ENCODE measurements around the gene MB21D2. TPM values are rescaled to one million over a fixed set of nuclear protein-coding genes. Genes with fewer than 3 reads are reported as not detected.

MB21D2 gene
- total and polyA plus RNA-seq, 2 experiments from 2014 or later: 8.1 to 35.9 TPM

DNA sequence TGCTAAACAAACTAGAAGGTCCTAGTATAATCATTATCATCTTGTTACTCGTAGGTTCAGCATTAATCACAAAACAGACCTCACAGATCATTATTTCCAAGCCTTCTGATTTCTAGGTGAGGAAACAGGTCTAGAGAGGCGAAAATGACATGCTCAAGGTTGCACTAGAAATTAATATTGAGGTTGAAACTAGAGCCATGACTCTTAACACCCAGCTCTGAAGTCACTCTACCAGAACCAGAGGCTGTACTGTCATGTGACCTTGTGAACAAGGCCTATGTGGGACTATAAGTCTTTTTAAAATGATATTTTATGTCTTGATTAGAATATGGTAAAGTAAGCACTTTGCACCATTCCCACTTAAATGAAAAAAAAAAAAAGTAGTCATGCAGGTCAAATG lies 166.5 kb downstream of the MB21D2 start:
- no peak for TF ChIP-seq CREB1 (CRISPR knock-in tag; IDR thresholded peaks at IDR 0.05; ENCODE audit: low read depth)
- TF ChIP-seq, protein P1, sequence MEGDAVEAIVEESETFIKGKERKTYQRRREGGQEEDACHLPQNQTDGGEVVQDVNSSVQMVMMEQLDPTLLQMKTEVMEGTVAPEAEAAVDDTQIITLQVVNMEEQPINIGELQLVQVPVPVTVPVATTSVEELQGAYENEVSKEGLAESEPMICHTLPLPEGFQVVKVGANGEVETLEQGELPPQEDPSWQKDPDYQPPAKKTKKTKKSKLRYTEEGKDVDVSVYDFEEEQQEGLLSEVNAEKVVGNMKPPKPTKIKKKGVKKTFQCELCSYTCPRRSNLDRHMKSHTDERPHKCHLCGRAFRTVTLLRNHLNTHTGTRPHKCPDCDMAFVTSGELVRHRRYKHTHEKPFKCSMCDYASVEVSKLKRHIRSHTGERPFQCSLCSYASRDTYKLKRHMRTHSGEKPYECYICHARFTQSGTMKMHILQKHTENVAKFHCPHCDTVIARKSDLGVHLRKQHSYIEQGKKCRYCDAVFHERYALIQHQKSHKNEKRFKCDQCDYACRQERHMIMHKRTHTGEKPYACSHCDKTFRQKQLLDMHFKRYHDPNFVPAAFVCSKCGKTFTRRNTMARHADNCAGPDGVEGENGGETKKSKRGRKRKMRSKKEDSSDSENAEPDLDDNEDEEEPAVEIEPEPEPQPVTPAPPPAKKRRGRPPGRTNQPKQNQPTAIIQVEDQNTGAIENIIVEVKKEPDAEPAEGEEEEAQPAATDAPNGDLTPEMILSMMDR (conservative IDR thresholded peaks at IDR 0.05; ENCODE audit: low read depth in 2 of 2): no peak
- TF ChIP-seq EZH2phosphoT487 (IDR thresholded peaks at IDR 0.05; ENCODE audit: unreplicated experiment): no peak
- no peak for TF ChIP-seq NANOG (IDR thresholded peaks at IDR 0.05; ENCODE audit: borderline replicate concordance)
- TF ChIP-seq STAT1 (IDR thresholded peaks at IDR 0.05; ENCODE audit: unreplicated experiment): no peak

DNA sequence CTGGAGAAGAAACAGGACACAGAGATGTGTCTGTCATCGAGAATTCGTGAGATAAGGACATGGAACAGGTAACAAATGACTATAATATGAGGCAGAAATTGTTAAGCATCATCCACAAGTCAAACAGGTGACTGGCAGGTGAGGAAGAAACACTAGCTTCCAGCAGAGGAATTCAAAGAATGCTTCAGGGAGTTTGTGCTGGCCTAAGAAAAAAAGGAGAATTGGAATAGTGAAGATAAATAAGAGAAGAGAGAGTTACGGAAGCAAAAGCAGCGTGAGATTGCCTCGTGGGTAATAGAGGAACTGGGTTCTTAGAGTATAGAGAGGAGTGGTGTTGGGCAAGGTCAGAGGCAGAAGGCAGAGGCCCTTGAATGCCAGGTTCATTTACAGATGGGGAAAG lies 167.5 kb downstream of the MB21D2 start:
- H3K27me3 Mint-ChIP-seq (ENCODE audit: insufficient read depth, low read depth, poor library complexity): peaks cover under 1% of the 10 kb centered on the region
- Histone ChIP-seq H3K79me2 (replicated peaks; ENCODE audit: insufficient read depth) (no peaks in the 10 kb centered on the region), H2AFZ (no peak overlapping the region), H3K36me3 (ENCODE audit: insufficient read depth) (no peaks in the 10 kb centered on the region), H3K4me1 (ENCODE audit: insufficient read depth) (peaks cover 52% of the 10 kb centered on the region), H3K4me2 (peak overlapping the region; percentile 2; the same call in 1 of the 2 replicates), H3K27ac (ENCODE audit: low read depth) (peak overlapping the region; percentile 63; the same call in 1 of the 2 replicates), H3K9me2 (ENCODE audit: insufficient read depth) (no peaks in the 10 kb centered on the region), H3K27me3 (ENCODE audit: insufficient read depth) (no peaks in the 10 kb centered on the region), H3K4me3 (no peak overlapping the region), H4K20me1 (replicated peaks; ENCODE audit: insufficient read depth) (no peaks in the 10 kb centered on the region), H3F3A (replicated peaks; ENCODE audit: low read depth) (no peaks in the 10 kb centered on the region)
- H3K4me1 Mint-ChIP-seq: peaks cover 58% of the 10 kb centered on the region
- no peak overlapping the region for H3K4me3 Mint-ChIP-seq
- DNase-seq (ENCODE audit: low spot score) (peak; percentile 68), ATAC-seq (peak; percentile 25)
- peaks cover under 1% of the 10 kb centered on the region; the same call in 2 of the 3 replicates for H3K9me3 Mint-ChIP-seq
- peaks cover under 1% of the 10 kb centered on the region; the same call in 2 of the 3 replicates for H3K36me3 Mint-ChIP-seq (ENCODE audit: low read depth)
- peak overlapping the region; percentile 15 for H3K27ac Mint-ChIP-seq
- TF ChIP-seq NANOG (IDR thresholded peaks at IDR 0.05; ENCODE audit: borderline replicate concordance) (no peak), JUNB (IDR thresholded peaks at IDR 0.05; ENCODE audit: unreplicated experiment) (no peak), ZNF331 (CRISPR knock-in tag; IDR thresholded peaks at IDR 0.05; ENCODE audit: low read depth) (no peak), EZH2 (IDR thresholded peaks at IDR 0.05; ENCODE audit: low read depth, unreplicated experiment) (no peak), CREB1 (CRISPR knock-in tag; IDR thresholded peaks at IDR 0.05; ENCODE audit: low read depth) (no peak), POLR2AphosphoS5 (IDR thresholded peaks at IDR 0.05; ENCODE audit: low read depth) (no peak), STAT1 (IDR thresholded peaks at IDR 0.05; ENCODE audit: unreplicated experiment) (no peak), ZNF114 (CRISPR knock-in tag; IDR thresholded peaks at IDR 0.05) (no peak), EZH2phosphoT487 (IDR thresholded peaks at IDR 0.05; ENCODE audit: unreplicated experiment) (no peak)
- TF ChIP-seq, protein P2, sequence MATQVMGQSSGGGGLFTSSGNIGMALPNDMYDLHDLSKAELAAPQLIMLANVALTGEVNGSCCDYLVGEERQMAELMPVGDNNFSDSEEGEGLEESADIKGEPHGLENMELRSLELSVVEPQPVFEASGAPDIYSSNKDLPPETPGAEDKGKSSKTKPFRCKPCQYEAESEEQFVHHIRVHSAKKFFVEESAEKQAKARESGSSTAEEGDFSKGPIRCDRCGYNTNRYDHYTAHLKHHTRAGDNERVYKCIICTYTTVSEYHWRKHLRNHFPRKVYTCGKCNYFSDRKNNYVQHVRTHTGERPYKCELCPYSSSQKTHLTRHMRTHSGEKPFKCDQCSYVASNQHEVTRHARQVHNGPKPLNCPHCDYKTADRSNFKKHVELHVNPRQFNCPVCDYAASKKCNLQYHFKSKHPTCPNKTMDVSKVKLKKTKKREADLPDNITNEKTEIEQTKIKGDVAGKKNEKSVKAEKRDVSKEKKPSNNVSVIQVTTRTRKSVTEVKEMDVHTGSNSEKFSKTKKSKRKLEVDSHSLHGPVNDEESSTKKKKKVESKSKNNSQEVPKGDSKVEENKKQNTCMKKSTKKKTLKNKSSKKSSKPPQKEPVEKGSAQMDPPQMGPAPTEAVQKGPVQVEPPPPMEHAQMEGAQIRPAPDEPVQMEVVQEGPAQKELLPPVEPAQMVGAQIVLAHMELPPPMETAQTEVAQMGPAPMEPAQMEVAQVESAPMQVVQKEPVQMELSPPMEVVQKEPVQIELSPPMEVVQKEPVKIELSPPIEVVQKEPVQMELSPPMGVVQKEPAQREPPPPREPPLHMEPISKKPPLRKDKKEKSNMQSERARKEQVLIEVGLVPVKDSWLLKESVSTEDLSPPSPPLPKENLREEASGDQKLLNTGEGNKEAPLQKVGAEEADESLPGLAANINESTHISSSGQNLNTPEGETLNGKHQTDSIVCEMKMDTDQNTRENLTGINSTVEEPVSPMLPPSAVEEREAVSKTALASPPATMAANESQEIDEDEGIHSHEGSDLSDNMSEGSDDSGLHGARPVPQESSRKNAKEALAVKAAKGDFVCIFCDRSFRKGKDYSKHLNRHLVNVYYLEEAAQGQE (IDR thresholded peaks at IDR 0.05; ENCODE audit: unreplicated experiment): no peak
- TF ChIP-seq, protein P1 (conservative IDR thresholded peaks at IDR 0.05; ENCODE audit: low read depth in 2 of 2): no peak

More for the DNA sequence above, 166.5 kb downstream of the MB21D2 start:
- peaks cover 53% of the 10 kb centered on the region for H3K4me1 Mint-ChIP-seq
- H3K36me3 Mint-ChIP-seq (ENCODE audit: low read depth): no peaks in the 10 kb centered on the region
- no peak overlapping the region for H3K4me3 Mint-ChIP-seq
- H3K27me3 Mint-ChIP-seq (ENCODE audit: insufficient read depth, low read depth, poor library complexity): no peaks in the 10 kb centered on the region
- no peaks in the 10 kb centered on the region for H3F3A ChIP-seq (replicated peaks; ENCODE audit: low read depth)
- no peaks in the 10 kb centered on the region for H4K20me1 ChIP-seq (replicated peaks; ENCODE audit: insufficient read depth)
- H3K9me2 ChIP-seq (ENCODE audit: insufficient read depth): no peaks in the 10 kb centered on the region
- H3K27ac Mint-ChIP-seq: no peak overlapping the region
- no peaks in the 10 kb centered on the region for H3K27me3 ChIP-seq (ENCODE audit: insufficient read depth)
- no peak overlapping the region for H3K27ac ChIP-seq (ENCODE audit: low read depth)
- H3K4me3 ChIP-seq: no peak overlapping the region
- no peak for DNase-seq (ENCODE audit: low spot score)
- H3K4me1 ChIP-seq (ENCODE audit: insufficient read depth): peaks cover 51% of the 10 kb centered on the region
- H3K9me3 Mint-ChIP-seq: no peaks in the 10 kb centered on the region
- H3K79me2 ChIP-seq (replicated peaks; ENCODE audit: insufficient read depth): no peaks in the 10 kb centered on the region
- H2AFZ ChIP-seq: no peak overlapping the region
- no peaks in the 10 kb centered on the region for H3K36me3 ChIP-seq (ENCODE audit: insufficient read depth)
- ATAC-seq: no peak
- H3K4me2 ChIP-seq: 0 out of 2 replicates have a peak overlapping the region, but pooled peaks have one; percentile 2

All from GM23338 (cell line).